Nephron progenitor cell (in vitro differentiated cells): ENCODE measurements around the gene SH3PXD2B.
"Not testable (repeated sequence)": the region's sequence is repeated elsewhere in the genome, so short reads cannot be mapped to it uniquely, and the experiment has no call there.

Experiments
- DNase-seq: peaks from one replicate; pipeline ENCODE4 v3.0.0; 2021
- H3K27ac Mint-ChIP-seq: 2 replicates; pipeline ENCODE4 v1.8.0; 2021; ENCODE audit warnings: mild to moderate bottlenecking, moderate library complexity, mixed read lengths
- H3K27me3 Mint-ChIP-seq: 2 replicates; pipeline ENCODE4 v1.8.0; 2021; ENCODE audit warnings: mild to moderate bottlenecking, low read depth, mixed read lengths; ENCODE audit not compliant: poor library complexity
- H3K36me3 Mint-ChIP-seq: 2 replicates; pipeline ENCODE4 v1.8.0; 2021; ENCODE audit warnings: low read depth, mixed read lengths
- H3K4me1 Mint-ChIP-seq: 2 replicates; pipeline ENCODE4 v1.8.0; 2021; ENCODE audit warnings: mixed read lengths
- H3K4me3 Mint-ChIP-seq: 2 replicates; pipeline ENCODE4 v1.8.0; 2021; ENCODE audit warnings: mild to moderate bottlenecking, moderate library complexity, mixed read lengths
- H3K9me3 Mint-ChIP-seq: 2 replicates; pipeline ENCODE4 v1.8.0; 2021; ENCODE audit warnings: mild to moderate bottlenecking, moderate library complexity, mixed read lengths
- TF ChIP-seq, protein P1 (sequence below): fragments of 200-600 bp; sonication (generic); IDR thresholded peaks from 2 replicates; pipeline ENCODE4 v1.5.0; 2021; ENCODE audit warnings: antibody characterized with exemption

The SH3PXD2B gene

DNA sequence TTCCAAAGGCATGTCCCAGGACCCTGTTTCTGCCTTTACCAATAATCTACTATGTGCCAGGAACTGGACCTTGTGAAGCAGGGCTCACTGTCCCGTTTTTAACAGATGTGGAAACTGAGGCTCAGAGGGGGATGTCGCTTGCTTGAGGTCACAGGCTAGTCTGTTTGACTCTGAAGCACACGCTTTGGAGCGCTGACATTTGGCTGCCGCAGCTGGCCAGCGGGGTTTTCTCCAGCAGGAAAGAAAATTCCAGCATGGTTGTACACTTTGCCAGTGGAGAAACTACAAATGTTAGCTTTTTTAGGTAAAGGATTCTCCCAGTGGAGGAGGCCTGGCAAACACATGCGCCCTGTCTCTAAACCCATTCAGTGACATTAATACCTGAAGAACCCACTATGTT lies 50.5 kb downstream of the SH3PXD2B start:
- Mint-ChIP-seq H3K9me3 (peaks cover 22% of the 10 kb centered on the region), H3K36me3 (peaks cover 68% of the 10 kb centered on the region), H3K4me1 (peaks cover 28% of the 10 kb centered on the region), H3K4me3 (peak overlapping the region; percentile 61), H3K27me3 (no peaks in the 10 kb centered on the region), H3K27ac (peak overlapping the region; percentile 97)
- no peak for DNase-seq
- TF ChIP-seq, protein P1, sequence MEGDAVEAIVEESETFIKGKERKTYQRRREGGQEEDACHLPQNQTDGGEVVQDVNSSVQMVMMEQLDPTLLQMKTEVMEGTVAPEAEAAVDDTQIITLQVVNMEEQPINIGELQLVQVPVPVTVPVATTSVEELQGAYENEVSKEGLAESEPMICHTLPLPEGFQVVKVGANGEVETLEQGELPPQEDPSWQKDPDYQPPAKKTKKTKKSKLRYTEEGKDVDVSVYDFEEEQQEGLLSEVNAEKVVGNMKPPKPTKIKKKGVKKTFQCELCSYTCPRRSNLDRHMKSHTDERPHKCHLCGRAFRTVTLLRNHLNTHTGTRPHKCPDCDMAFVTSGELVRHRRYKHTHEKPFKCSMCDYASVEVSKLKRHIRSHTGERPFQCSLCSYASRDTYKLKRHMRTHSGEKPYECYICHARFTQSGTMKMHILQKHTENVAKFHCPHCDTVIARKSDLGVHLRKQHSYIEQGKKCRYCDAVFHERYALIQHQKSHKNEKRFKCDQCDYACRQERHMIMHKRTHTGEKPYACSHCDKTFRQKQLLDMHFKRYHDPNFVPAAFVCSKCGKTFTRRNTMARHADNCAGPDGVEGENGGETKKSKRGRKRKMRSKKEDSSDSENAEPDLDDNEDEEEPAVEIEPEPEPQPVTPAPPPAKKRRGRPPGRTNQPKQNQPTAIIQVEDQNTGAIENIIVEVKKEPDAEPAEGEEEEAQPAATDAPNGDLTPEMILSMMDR: no peak

DNA sequence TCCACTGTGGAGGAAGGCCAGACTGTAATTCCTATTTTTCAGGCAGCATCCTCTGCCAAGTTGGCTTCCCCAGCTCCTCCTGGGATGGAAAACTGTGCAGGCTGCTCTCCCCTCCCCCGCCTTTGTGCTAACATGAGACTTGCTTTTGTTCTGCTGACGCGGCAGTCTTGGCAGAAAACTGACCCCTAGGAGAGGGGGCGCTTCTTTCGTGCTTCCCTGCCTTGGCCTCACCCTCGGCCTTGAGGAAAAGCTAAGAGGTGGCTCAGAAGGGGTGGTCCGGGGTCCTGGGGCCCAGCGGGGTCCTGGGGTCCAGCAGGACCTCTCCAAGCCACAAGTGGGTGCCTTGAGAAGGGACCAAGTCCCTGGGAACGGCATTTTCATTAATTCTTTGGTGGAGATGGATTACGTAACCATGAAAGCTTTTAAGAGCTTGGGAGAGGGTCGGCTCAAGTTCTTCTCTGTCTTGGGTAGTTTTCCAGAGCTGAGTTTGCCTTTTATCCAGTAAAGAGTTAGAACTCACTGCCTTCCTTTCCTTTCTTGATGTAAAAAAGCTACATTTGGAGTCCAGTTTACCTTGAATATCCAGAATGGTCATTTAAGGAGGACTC lies 51.0 kb downstream of the SH3PXD2B start:
- H3K4me1 Mint-ChIP-seq: peaks cover 28% of the 10 kb centered on the region
- peak; percentile 59 for DNase-seq
- peaks cover 27% of the 10 kb centered on the region for H3K9me3 Mint-ChIP-seq
- TF ChIP-seq, protein P1: no peak
- peak overlapping the region; percentile 61 for H3K4me3 Mint-ChIP-seq
- H3K27me3 Mint-ChIP-seq: no peaks in the 10 kb centered on the region
- peaks cover 73% of the 10 kb centered on the region for H3K36me3 Mint-ChIP-seq
- peak overlapping the region; percentile 97 for H3K27ac Mint-ChIP-seq

DNA sequence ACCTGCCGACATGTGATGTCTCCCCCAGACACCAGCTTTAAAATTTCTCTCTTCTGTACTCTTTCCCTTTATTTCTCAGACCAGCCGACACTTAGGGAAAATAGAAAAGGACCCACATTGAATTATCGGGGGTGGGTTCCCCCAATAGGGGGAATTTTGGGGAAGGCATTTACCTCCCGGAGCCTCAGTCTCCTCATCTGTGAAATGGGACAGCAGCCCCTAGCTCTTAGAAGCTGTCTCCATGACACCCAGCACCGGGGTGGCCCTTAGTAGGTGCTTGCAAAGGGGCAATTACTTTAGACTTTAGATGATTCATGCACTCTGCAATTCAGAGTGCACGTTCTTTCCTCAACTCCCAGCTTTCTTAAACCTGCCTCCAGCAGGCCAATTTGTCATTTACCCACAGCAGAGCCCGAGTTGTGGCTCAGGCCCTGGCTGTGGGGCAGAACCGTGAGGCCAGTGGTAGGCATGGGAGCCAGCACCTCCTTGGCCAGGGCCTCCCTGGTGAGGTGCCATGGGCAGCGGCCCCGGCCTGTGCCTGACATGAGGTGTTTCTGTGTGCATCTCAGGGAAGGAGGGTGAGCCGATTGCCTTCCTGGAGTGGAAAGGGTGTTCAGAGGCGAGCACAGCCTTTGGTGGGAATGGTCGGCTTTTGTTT lies 51.7 kb downstream of the SH3PXD2B start:
- H3K4me1 Mint-ChIP-seq: peaks cover 28% of the 10 kb centered on the region
- peaks cover 79% of the 10 kb centered on the region for H3K36me3 Mint-ChIP-seq
- peaks cover 34% of the 10 kb centered on the region for H3K9me3 Mint-ChIP-seq
- TF ChIP-seq, protein P1: no peak
- H3K27me3 Mint-ChIP-seq: no peaks in the 10 kb centered on the region
- H3K27ac Mint-ChIP-seq: peak overlapping the region; percentile 95
- H3K4me3 Mint-ChIP-seq: no peak overlapping the region
- DNase-seq: no peak

DNA sequence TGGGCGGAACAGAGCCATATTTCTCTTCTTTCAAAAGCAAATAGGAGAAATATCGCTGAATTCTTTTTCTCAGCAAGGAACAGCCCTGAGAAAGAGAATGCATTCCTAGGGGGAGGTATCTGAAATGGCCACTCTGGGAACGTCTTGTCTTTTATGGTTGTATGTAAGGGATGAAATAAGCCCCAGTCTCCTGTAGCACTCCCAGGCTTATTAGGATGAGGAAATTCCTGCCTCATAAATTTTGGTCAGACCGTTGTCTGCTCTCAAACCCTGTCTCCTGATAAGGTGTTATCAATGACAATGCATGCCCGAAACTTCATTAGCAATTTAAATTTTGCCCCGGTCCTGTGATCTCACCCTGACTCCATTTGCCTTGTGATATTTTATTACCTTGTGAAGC lies 52.3 kb downstream of the SH3PXD2B start:
- not testable (repeated sequence) for DNase-seq, H3K27me3 Mint-ChIP-seq, H3K4me3 Mint-ChIP-seq
- H3K27ac Mint-ChIP-seq: peak overlapping the region; percentile 95
- H3K4me1 Mint-ChIP-seq: peaks cover 28% of the 10 kb centered on the region
- H3K9me3 Mint-ChIP-seq: peaks cover 40% of the 10 kb centered on the region
- peaks cover 85% of the 10 kb centered on the region for H3K36me3 Mint-ChIP-seq

DNA sequence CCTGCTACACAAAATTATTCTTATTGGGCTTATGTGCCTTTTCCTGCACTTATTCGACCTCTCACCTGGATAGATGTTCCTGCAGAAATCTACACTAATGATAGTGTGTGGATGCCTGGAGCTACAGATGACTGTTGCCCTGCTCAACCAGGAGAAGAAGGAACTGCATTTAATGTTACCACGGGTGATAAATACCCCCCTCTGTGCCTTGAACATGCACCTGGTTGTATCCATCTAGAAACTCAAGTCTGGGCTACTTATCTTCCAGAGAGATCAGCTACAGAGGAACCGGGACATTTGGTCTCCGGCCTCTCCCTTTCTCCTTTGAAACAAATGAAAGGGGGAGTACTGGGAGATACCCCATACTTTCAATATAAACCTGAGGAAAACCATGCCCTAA lies 54.5 kb downstream of the SH3PXD2B start:
- TF ChIP-seq, protein P1: no peak
- Mint-ChIP-seq H3K9me3 (peaks cover 57% of the 10 kb centered on the region), H3K27me3 (no peaks in the 10 kb centered on the region), H3K4me1 (peaks cover 28% of the 10 kb centered on the region), H3K36me3 (peaks cover 89% of the 10 kb centered on the region), H3K4me3 (no peak overlapping the region), H3K27ac (no peak overlapping the region)
- no peak for DNase-seq

DNA sequence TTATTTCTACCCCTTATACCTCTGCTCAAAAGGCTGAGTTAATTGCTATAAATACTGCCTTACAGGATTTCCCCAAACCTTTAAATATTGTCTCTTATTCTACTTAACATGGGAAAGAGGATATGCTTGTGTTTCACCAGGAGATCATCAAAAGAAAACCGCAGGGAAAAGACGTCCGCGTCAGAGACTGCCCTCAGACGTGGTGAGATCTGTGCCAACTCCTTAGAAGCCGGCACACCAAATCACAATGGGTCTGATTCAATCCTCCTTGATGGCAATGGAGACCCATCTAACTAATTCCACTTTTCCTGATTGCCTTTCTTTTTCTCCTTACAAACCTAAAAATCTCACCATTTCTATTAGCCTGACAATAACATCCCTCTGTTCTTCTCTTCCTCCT lies 55.0 kb downstream of the SH3PXD2B start:
- Mint-ChIP-seq H3K27me3 (no peaks in the 10 kb centered on the region), H3K36me3 (peaks cover 92% of the 10 kb centered on the region), H3K9me3 (peaks cover 57% of the 10 kb centered on the region), H3K4me3 (no peak overlapping the region), H3K27ac (no peak overlapping the region), H3K4me1 (peaks cover 28% of the 10 kb centered on the region)
- no peak for DNase-seq
- TF ChIP-seq, protein P1: no peak

DNA sequence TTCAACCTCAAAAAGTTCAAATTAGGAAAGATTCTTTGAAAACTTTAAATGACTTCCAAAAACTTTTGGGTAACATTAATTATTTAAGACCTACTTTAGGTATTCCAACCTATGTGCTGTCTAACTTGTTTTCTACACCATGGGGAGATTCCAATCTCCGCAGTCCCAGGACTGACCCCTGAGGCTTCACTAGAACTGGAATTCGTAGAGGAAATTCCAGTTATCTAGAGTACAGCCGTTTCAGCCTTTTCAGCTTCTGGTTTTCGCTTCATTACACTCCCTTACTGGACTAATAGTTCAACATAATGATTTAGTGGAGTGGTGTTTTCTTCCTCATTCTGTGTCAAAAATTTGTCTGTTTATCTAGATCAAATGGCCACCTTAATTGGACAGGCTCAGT lies 55.7 kb downstream of the SH3PXD2B start:
- peaks cover 26% of the 10 kb centered on the region for H3K4me1 Mint-ChIP-seq
- H3K9me3 Mint-ChIP-seq: peaks cover 57% of the 10 kb centered on the region
- not testable (repeated sequence) for H3K27me3 Mint-ChIP-seq, DNase-seq, H3K27ac Mint-ChIP-seq, H3K4me3 Mint-ChIP-seq
- peaks cover 99% of the 10 kb centered on the region for H3K36me3 Mint-ChIP-seq

DNA sequence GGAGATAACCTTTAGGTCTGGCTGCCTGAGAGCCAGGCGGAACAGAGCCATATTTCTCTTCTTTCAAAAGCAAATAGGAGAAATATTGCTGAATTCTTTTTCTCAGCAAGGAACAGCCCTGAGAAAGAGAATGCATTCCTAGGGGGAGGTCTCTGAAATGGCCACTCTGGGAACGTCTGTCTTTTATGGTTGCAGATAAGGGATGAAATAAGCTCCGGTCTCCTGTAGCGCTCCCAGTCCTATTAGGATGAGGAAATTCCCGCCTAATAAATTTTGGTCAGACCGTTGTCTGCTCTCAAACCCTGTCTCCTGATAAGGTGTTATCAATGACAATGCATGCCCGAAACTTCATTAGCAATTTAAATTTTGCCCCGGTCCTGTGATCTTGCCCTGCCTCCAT lies 57.3 kb downstream of the SH3PXD2B start:
- Mint-ChIP-seq H3K9me3 (peaks cover 49% of the 10 kb centered on the region), H3K36me3 (peaks cover 95% of the 10 kb centered on the region)
- H3K27ac Mint-ChIP-seq, DNase-seq, H3K4me3 Mint-ChIP-seq, H3K27me3 Mint-ChIP-seq, H3K4me1 Mint-ChIP-seq: not testable (repeated sequence)
